Fibroblast of lung (primary cell): Measurements from ENCODE around the gene CADM2. TPM values are rescaled to one million over a fixed set of nuclear protein-coding genes. Genes with fewer than 3 reads are reported as not detected.

Experiments used
- DNase-seq, 2 donors: peaks; one replicate each; pipeline versions ENCODE4 v3.0.0 to v3.0.0-alpha.2; 2010; ENCODE audit warnings: low read depth in 2 of 2
- H2AFZ ChIP-seq: 2 replicates; pipeline ENCODE4 v1.5.1; 2012; ENCODE audit warnings: low read length, control low read depth, inconsistent platforms
- H3K27ac ChIP-seq: 2 replicates; pipeline ENCODE4 v1.5.1; 2011; ENCODE audit warnings: low read length, control low read depth; ENCODE audit not compliant: insufficient read depth
- H3K27me3 ChIP-seq: 2 replicates; pipeline ENCODE4 v1.5.1; 2011; ENCODE audit warnings: mild to moderate bottlenecking, low read length; ENCODE audit not compliant: control insufficient read depth, insufficient read depth
- H3K36me3 ChIP-seq: 2 replicates; pipeline ENCODE4 v1.5.1; 2011; ENCODE audit warnings: low read length; ENCODE audit not compliant: control insufficient read depth, insufficient read depth
- H3K4me1 ChIP-seq: 2 replicates; pipeline ENCODE4 v1.5.1; 2011; ENCODE audit warnings: low read length; ENCODE audit not compliant: control insufficient read depth, insufficient read depth; ENCODE audit errors: extremely low read depth
- H3K4me2 ChIP-seq: 2 replicates; pipeline ENCODE4 v1.5.1; 2011; ENCODE audit warnings: low read length, control low read depth; ENCODE audit not compliant: insufficient read depth; ENCODE audit errors: extremely low read depth
- H3K4me3 ChIP-seq, 4 experiments: fragments of 200-600 bp in 1 of 4; sonication (generic) in 1 of 4; replicated peaks in 1 of 4; 2 replicates each; pipeline ENCODE4 v1.5.1; 2011 to 2016; ENCODE audit warnings: low read length in 4 of 4, low read depth in 3 of 4, mild to moderate bottlenecking in 3 of 4, control low read depth in 2 of 4, inconsistent platforms in 1 of 4, mixed read lengths in 1 of 4; ENCODE audit not compliant: insufficient read depth in 1 of 4; ENCODE audit errors: control extremely low read depth in 1 of 4
- H3K79me2 ChIP-seq: 2 replicates; pipeline ENCODE4 v1.5.1; 2012; ENCODE audit warnings: mild to moderate bottlenecking, low read length, inconsistent platforms; ENCODE audit not compliant: control insufficient read depth, insufficient read depth
- H3K9ac ChIP-seq: 2 replicates; pipeline ENCODE4 v1.5.1; 2011; ENCODE audit warnings: mild to moderate bottlenecking, low read length, control low read depth; ENCODE audit not compliant: insufficient read depth
- H3K9me3 ChIP-seq: 2 replicates; pipeline ENCODE4 v1.5.1; 2012; ENCODE audit warnings: low read depth, low read length; ENCODE audit not compliant: control insufficient read depth, insufficient read depth
- H4K20me1 ChIP-seq: 2 replicates; pipeline ENCODE4 v1.5.1; 2011; ENCODE audit warnings: low read length; ENCODE audit not compliant: control insufficient read depth, insufficient read depth; ENCODE audit errors: extremely low read depth
- CTCF ChIP-seq, 2 donors: IDR thresholded peaks in 1 of 2; conservative IDR thresholded peaks in 1 of 2; 1 replicate in 1 of 2; 2 replicates in 1 of 2; pipeline ENCODE4 v1.5.1; 2011 to 2012; ENCODE audit warnings: low read length in 2 of 2, control low read depth in 1 of 2, inconsistent platforms in 1 of 2, low read depth in 1 of 2, mild to moderate bottlenecking in 1 of 2
- EZH2 ChIP-seq: IDR thresholded peaks from 2 replicates; pipeline ENCODE4 v1.5.1; 2012; ENCODE audit warnings: low read length, control low read depth, mild to moderate bottlenecking; ENCODE audit errors: missing control alignments
- polyA plus RNA-seq, 2 donors: library from polyadenylated mRNA; depleted of rRNA in 1 of 2; stranded (reverse) in 1 of 2; unstranded in 1 of 2; fragments of >200 nt; gene quantifications; 2 replicates each; pipeline ENCODE4 v1.2.1, GENCODE V29; 2011 to 2012; ENCODE audit warnings: missing spikeins in 1 of 2
- total RNA-seq: library from RNA; depleted of rRNA; stranded (reverse); fragments of >200 nt; gene quantifications from 2 replicates; pipeline ENCODE4 v1.2.1, GENCODE V29; 2014

Gene CADM2
- total and polyA plus RNA-seq, 2 donors (not counting 1 experiment from before 2014, with no cell fraction given): under 0.01 to 0.12 TPM

- Histone ChIP-seq H3K9me3 (no peaks in the 10 kb centered on the region), H3K36me3 (no peaks in the 10 kb centered on the region), H3K4me1 (no peaks in the 10 kb centered on the region), H3K4me2 (no peak overlapping the region), H4K20me1 (no peaks in the 10 kb centered on the region), H3K4me3 (no peak overlapping the region), H3K9ac (no peak overlapping the region), H2AFZ (no peak overlapping the region), H3K79me2 (no peaks in the 10 kb centered on the region), H3K27ac (no peak overlapping the region), H3K27me3 (no peaks in the 10 kb centered on the region)
- TF ChIP-seq EZH2 (no peak), CTCF (conservative IDR thresholded peaks at IDR 0.05 in 1 of 2, IDR thresholded peaks at IDR 0.05 in 1 of 2; ENCODE audit: low read depth in 1 of 2, low read length in 2 of 2) (no peak)
- no peak for DNase-seq
Observed at GRCh38 chr3:85264381-85264780, 305.6 kb downstream of the CADM2 start.

GRCh38 chr3:85270488-85270887 lies 311.7 kb downstream of the CADM2 start:
- Histone ChIP-seq H3K9ac (no peak overlapping the region), H3K36me3 (no peaks in the 10 kb centered on the region), H2AFZ (no peak overlapping the region), H3K4me1 (no peaks in the 10 kb centered on the region), H3K27ac (no peak overlapping the region), H3K9me3 (no peaks in the 10 kb centered on the region), H3K79me2 (no peaks in the 10 kb centered on the region), H3K4me2 (no peak overlapping the region), H4K20me1 (no peaks in the 10 kb centered on the region), H3K4me3 (no peak overlapping the region), H3K27me3 (no peaks in the 10 kb centered on the region)
- no peak for DNase-seq
- TF ChIP-seq EZH2 (no peak), CTCF (conservative IDR thresholded peaks at IDR 0.05 in 1 of 2, IDR thresholded peaks at IDR 0.05 in 1 of 2; ENCODE audit: low read depth in 1 of 2, low read length in 2 of 2) (no peak)

GRCh38 chr3:85271911-85272310 lies 313.1 kb downstream of the CADM2 start:
- Histone ChIP-seq H3K27ac (no peak overlapping the region), H3K36me3 (no peaks in the 10 kb centered on the region), H3K9ac (no peak overlapping the region), H4K20me1 (no peaks in the 10 kb centered on the region), H3K4me1 (no peaks in the 10 kb centered on the region), H3K9me3 (no peaks in the 10 kb centered on the region), H2AFZ (no peak overlapping the region), H3K4me3 (no peak overlapping the region), H3K79me2 (no peaks in the 10 kb centered on the region), H3K27me3 (no peaks in the 10 kb centered on the region), H3K4me2 (no peak overlapping the region)
- no peak for TF ChIP-seq CTCF (conservative IDR thresholded peaks at IDR 0.05 in 1 of 2, IDR thresholded peaks at IDR 0.05 in 1 of 2; ENCODE audit: low read depth in 1 of 2, low read length in 2 of 2)
- no peak for TF ChIP-seq EZH2
- DNase-seq: no peak
